Kidney (tissue), 14 donors: ENCODE results near the gene HOXA2. TPM values are rescaled to one million over a fixed set of nuclear protein-coding genes. Genes with fewer than 3 reads are reported as not detected.

Experiments used
- DNase-seq, 5 donors: peaks; one replicate each; pipeline ENCODE4 v3.0.0-alpha.2; 2013 to 2020
- FAIRE-seq: peaks from 2 replicates; lab custom pipeline; 2012; peaks lifted over from hg19 to GRCh38; lab: Jason Lieb, UNC
- H3K27ac ChIP-seq, 2 donors: one replicate each; pipeline ENCODE4 v1.7.0; 2013; ENCODE audit warnings: low read depth in 2 of 2, low read length in 2 of 2, inconsistent platforms in 1 of 2
- H3K27me3 ChIP-seq: one replicate; pipeline ENCODE4 v1.7.1; 2013; ENCODE audit warnings: low read length, inconsistent platforms; ENCODE audit not compliant: control insufficient read depth, insufficient read depth
- H3K36me3 ChIP-seq, 3 donors: one replicate each; pipeline versions ENCODE4 v1.7.0 to v1.7.1; 2013; ENCODE audit warnings: low read length in 3 of 3, control low read depth in 1 of 3, inconsistent platforms in 1 of 3; ENCODE audit not compliant: insufficient read depth in 3 of 3, control insufficient read depth in 2 of 3
- H3K4me1 ChIP-seq, 3 donors: one replicate each; pipeline versions ENCODE4 v1.7.0 to v1.7.1; 2013; ENCODE audit warnings: low read length in 3 of 3, inconsistent platforms in 1 of 3, low read depth in 1 of 3; ENCODE audit not compliant: control insufficient read depth in 2 of 3, insufficient read depth in 2 of 3
- H3K4me3 ChIP-seq, 3 donors: one replicate each; pipeline versions ENCODE4 v1.7.0 to v1.8.1; 2013; ENCODE audit warnings: low read length in 3 of 3, control low read depth in 1 of 3, inconsistent platforms in 1 of 3
- H3K9ac ChIP-seq, 3 donors: one replicate each; pipeline versions ENCODE4 v1.7.0 to v1.7.1; 2013; ENCODE audit warnings: low read length in 3 of 3, control low read depth in 1 of 3, inconsistent platforms in 1 of 3
- H3K9me3 ChIP-seq, 3 donors: one replicate each; pipeline versions ENCODE4 v1.7.0 to v1.7.1; 2013; ENCODE audit warnings: low read length in 3 of 3, control low read depth in 1 of 3, inconsistent platforms in 1 of 3; ENCODE audit not compliant: control insufficient read depth in 2 of 3, insufficient read depth in 1 of 3
- CTCF ChIP-seq: IDR thresholded peaks from 3 replicates; pipeline ENCODE4 v1.5.1; 2012; ENCODE audit warnings: mild to moderate bottlenecking, moderate library complexity, borderline replicate concordance; ENCODE audit not compliant: insufficient read depth; ENCODE audit errors: extremely low read depth
- intact Hi-C: fragments of 100-400 bp; cut with DNase I; formaldehyde crosslinking; loops from one replicate; pipeline ENCODE4 v1.11.1; 2022
- polyA plus RNA-seq: library from polyadenylated mRNA; stranded (reverse); fragments of 350-450 nt; fragmentation: Illumina TruSeq; extraction: RNeasy Lipid Tissue Mini Kit (QIAGEN cat#74804); gene quantifications from one replicate; pipeline ENCODE4 v1.2.3, GENCODE V29; 2014; ENCODE audit warnings: low read depth, low replicate concordance; ENCODE audit not compliant: insufficient read depth
- total RNA-seq: library from RNA; stranded (reverse); fragmentation: NEBNext Ultra II Directional; extraction: Animal tissue kit (Norgen Biotek cat#: 25700); gene quantifications from one replicate; pipeline ENCODE4 v1.2.1, GENCODE V29; 2021
- donor health status: control.
- donor health status: control.
- donor health status: control.
- donor health status: control.
- donor health status: control.
- donor health status: DM: yes; HTN: yes; CAD: no.
- donor health status: Normal renal cell carcinoma (clear cell type).

HOXA2 gene
- total and polyA plus RNA-seq, 2 donors from 2014 or later: 1.3 to 2.9 TPM

DNA sequence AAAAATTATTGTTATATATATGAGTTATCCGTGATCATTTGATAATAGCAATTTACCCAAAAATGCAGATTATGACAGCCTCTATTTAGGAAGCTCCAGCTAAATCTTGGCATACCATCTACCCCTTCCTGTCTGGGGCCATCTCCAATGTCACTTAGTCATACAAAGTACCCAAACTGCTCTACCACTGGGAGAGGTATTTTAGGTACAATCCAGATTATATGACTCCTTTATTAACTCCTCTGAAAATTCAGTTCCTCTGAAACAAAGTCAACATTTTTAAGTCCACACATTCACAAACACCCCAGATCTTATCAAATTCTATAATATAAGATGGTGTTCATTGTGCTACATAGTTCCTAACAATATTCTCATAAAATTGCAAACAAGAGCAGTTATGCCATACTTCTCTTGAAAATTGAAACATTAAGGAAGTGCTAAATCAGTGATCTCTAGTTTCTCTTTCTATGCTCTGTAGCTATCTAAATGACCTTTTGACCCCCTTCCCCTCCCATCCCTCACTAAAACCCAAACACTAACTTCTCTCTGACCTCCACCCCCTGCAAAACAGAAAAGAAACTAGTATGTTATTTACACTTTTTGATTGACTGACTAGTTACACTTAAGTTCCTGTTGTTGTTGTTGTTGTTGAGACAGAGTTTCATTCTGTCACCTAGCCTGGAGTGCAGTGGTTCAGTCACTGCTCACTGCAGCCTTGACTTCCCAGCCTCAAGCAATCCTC, 23.1 kb downstream of the HOXA2 start:
- H3K27ac ChIP-seq: no peak overlapping the region
- DNase-seq: no peak
- H3K4me1 ChIP-seq: no peaks in the 10 kb centered on the region
- H3K36me3 ChIP-seq: no peaks in the 10 kb centered on the region
- H3K27me3 ChIP-seq: no peaks in the 10 kb centered on the region
- no peak overlapping the region for H3K9ac ChIP-seq
- H3K9me3 ChIP-seq: no peaks in the 10 kb centered on the region
- intact Hi-C loops: no loop called here
- no peak for TF ChIP-seq CTCF
- FAIRE-seq: no peak
- H3K4me3 ChIP-seq: no peak overlapping the region

DNA sequence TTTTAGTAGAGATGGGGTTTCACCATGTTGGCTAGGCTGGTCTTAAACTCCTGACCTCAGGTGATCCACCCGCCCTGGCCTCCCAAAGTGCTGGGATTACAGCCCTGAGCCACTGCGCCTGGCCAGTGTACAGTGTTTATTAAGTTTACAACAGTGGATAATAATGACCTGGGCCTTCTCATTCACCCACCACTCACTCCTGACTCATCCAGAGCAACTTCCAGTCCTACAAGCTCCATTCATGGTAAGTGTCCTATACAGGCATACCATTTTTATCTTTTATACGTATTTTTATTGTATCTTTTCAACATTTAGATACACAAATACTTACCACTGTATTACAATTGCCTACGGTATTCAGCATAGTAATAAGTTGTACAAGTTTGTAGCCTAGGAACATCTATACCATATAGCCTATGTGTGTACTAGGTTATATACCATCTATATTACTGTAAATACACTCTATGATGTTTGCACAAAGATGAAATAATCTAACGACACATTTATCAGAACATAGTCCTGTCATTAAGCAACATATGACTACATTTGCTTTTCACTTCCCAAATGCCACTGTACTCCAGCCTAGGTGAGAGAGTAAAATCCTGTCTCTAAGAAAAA, 23.8 kb downstream of the HOXA2 start:
- FAIRE-seq (no peak), DNase-seq (no peak)
- Histone ChIP-seq H3K27ac (no peak overlapping the region), H3K9ac (no peak overlapping the region), H3K9me3 (no peaks in the 10 kb centered on the region), H3K36me3 (no peaks in the 10 kb centered on the region), H3K4me3 (no peak overlapping the region), H3K27me3 (no peaks in the 10 kb centered on the region), H3K4me1 (no peaks in the 10 kb centered on the region)
- intact Hi-C loops: no loop called here
- TF ChIP-seq CTCF: no peak

- no peak overlapping the region for H3K27ac ChIP-seq
- FAIRE-seq (no peak), DNase-seq (no peak)
- H3K27me3 ChIP-seq: no peaks in the 10 kb centered on the region
- no peak for TF ChIP-seq CTCF
- no peak overlapping the region for H3K9ac ChIP-seq
- intact Hi-C loops: no loop called here
- H3K4me3 ChIP-seq: no peak overlapping the region
- H3K9me3 ChIP-seq: no peaks in the 10 kb centered on the region
- H3K4me1 ChIP-seq: no peaks in the 10 kb centered on the region
- no peaks in the 10 kb centered on the region for H3K36me3 ChIP-seq
Measured at GRCh38 chr7:27073076-27073475, 29.4 kb downstream of the HOXA2 start.
